Bronchial epithelial cell (primary cell): ENCODE data around the gene MBTPS2. TPM values are rescaled to one million over a fixed set of nuclear protein-coding genes. Genes with fewer than 3 reads are reported as not detected.
A peak's percentile ranks its signal among the peaks of the same experiment; 100 is the strongest.

Experiments
- DNase-seq: peaks from one replicate; pipeline ENCODE4 v3.0.0-alpha.2; 2010; ENCODE audit warnings: low read depth
- FAIRE-seq: peaks from 2 replicates; lab custom pipeline; 2011; peaks lifted over from hg19 to GRCh38; lab: Jason Lieb, UNC
- H3K27me3 ChIP-seq: 2 replicates; pipeline ENCODE4 v1.5.1; 2011; ENCODE audit warnings: low read length; ENCODE audit not compliant: control insufficient read depth, insufficient read depth
- H3K36me3 ChIP-seq: 2 replicates; pipeline ENCODE4 v1.5.1; 2011; ENCODE audit warnings: low read length; ENCODE audit not compliant: control insufficient read depth, insufficient read depth
- H3K4me3 ChIP-seq: 2 replicates; pipeline ENCODE4 v1.5.1; 2011; ENCODE audit warnings: mild to moderate bottlenecking, low read depth, low read length, control low read depth
- total RNA-seq: library from RNA; depleted of rRNA; stranded (reverse); fragments of >200 nt; gene quantifications from 2 replicates; pipeline ENCODE4 v1.2.1, GENCODE V29; 2014
- TF ChIP-seq, protein P1 (sequence below): IDR thresholded peaks from 2 replicates; pipeline ENCODE4 v1.5.1; 2011; ENCODE audit warnings: mild to moderate bottlenecking, moderate library complexity, low read length, control low read depth, inconsistent platforms; ENCODE audit not compliant: insufficient read depth, severe bottlenecking

MBTPS2 gene
- 3.9 and 4.6 TPM in 2 replicates for total RNA-seq

DNA sequence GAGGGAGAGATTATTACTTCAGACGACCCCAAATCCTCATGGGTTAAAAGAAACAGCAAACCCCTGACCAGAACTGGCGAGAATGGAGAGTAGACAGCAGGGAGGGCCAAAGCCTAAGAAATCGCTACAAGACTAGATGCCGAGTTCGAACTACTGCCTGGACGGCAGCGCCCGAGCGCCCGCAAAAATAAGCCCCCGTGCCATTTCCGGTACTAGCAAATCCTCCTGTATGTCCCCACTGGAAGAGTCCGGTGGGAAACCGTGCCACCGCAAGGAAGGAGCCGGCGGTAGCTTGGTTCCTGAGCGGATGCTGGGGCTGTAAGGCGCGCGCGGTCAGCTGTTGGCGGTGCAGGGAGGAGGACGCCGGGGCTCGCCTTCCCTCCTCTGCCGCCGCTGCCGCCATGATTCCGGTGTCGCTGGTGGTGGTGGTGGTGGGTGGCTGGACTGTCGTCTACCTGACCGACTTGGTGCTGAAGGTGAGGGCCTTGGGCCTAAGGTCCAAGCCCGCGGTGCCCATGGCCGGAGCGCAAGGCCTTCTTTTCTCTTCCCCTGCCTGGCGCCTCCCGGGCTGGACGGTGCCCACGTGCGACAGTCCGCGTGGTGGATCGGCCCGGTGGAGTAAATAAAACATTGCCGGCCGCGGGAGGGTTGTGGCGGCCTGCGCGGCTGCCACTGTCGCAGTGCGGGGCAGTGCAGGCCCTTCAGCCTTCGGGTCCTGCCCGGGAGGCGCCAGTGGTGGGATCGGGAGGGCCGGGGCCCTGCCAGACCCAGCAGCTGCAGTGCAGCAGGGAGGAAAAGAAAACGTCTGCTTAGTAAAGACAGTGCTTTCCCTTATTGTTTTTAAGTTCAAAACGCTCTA lies at the start of gene MBTPS2:
Gene MBTPS2 (plus strand): TSS at position 284 of the 859 bp plus-strand sequence. CDS start 118 bp downstream, at position 402.
- DNase-seq (peak; percentile 65), FAIRE-seq (no peak)
- TF ChIP-seq, protein P1, sequence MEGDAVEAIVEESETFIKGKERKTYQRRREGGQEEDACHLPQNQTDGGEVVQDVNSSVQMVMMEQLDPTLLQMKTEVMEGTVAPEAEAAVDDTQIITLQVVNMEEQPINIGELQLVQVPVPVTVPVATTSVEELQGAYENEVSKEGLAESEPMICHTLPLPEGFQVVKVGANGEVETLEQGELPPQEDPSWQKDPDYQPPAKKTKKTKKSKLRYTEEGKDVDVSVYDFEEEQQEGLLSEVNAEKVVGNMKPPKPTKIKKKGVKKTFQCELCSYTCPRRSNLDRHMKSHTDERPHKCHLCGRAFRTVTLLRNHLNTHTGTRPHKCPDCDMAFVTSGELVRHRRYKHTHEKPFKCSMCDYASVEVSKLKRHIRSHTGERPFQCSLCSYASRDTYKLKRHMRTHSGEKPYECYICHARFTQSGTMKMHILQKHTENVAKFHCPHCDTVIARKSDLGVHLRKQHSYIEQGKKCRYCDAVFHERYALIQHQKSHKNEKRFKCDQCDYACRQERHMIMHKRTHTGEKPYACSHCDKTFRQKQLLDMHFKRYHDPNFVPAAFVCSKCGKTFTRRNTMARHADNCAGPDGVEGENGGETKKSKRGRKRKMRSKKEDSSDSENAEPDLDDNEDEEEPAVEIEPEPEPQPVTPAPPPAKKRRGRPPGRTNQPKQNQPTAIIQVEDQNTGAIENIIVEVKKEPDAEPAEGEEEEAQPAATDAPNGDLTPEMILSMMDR = peak; percentile 3
- peak within 1 kb of the TSS; percentile 77 for H3K4me3 ChIP-seq
- H3K27me3 ChIP-seq = no peaks in the 10 kb centered on the region
- peaks cover 1% of the 10 kb centered on the region for H3K36me3 ChIP-seq

DNA sequence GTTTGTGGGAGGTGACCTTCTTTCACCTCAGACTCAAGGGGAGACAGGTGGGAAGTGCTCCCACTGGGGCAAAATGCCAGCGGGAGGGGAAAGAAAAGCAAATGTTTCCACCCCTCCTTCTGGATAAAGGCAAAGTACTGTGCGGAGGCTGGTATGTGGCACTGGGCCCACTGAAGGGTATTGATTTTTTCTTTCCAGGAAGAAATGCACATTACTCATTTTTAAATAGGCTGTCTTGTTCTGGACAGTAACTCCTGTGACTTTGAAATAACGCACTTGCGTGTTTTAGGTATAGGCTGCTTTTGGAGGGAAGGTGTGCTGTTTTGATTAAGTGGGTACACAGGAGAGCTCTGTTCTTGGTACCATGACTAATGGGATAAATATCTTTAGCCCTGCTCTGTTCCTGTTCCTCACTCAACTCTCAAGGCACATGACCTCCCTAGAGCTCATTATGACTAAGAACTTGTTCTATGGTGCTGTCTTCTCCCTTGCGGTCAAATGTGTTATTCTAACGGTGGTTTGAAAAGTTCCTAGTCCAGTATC lies 40.7 kb upstream of the MBTPS2 start:
- no peak overlapping the region for H3K4me3 ChIP-seq
- DNase-seq (peak; percentile 81), FAIRE-seq (peak; percentile 13)
- H3K36me3 ChIP-seq = no peaks in the 10 kb centered on the region
- TF ChIP-seq, protein P1 = no peak
- no peaks in the 10 kb centered on the region for H3K27me3 ChIP-seq

GRCh38 chrX:21799767-21800166 lies 39.6 kb upstream of the MBTPS2 start:
- DNase-seq (no peak), FAIRE-seq (no peak)
- H3K27me3 ChIP-seq = no peaks in the 10 kb centered on the region
- no peak overlapping the region for H3K4me3 ChIP-seq
- TF ChIP-seq, protein P1 = no peak
- no peaks in the 10 kb centered on the region for H3K36me3 ChIP-seq

DNA sequence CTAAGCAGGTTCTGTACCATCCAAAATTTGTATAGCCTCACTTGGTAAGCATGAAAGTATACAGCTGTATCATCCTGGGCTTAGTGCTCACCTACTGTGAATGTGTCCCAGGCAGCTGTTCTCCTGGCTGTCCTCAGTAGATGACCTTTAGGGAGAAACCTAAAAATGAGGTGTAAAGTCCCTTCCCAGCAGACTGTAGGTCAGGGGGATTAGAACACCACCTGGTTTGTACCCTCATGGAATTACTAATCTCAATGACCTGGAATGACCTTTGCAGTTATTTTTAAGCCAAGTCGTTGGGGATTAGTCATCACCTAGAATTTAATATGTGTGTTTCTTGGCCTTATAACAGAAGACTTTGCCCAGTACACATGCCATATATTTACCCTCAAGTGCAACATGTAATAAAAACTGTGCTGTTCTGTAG lies 39.1 kb upstream of the MBTPS2 start:
- H3K36me3 ChIP-seq = no peaks in the 10 kb centered on the region
- no peak overlapping the region for H3K4me3 ChIP-seq
- TF ChIP-seq, protein P1 = no peak
- no peaks in the 10 kb centered on the region for H3K27me3 ChIP-seq
- FAIRE-seq = peak; percentile 18
- peak; percentile 9 for DNase-seq

- no peaks in the 10 kb centered on the region for H3K27me3 ChIP-seq
- no peaks in the 10 kb centered on the region for H3K36me3 ChIP-seq
- TF ChIP-seq, protein P1 = no peak
- FAIRE-seq (no peak), DNase-seq (no peak)
- no peak overlapping the region for H3K4me3 ChIP-seq
Observed at GRCh38 chrX:21802054-21802670, 37.3 kb upstream of the MBTPS2 start.
